Upper lobe of right lung (tissue), 1 donor: ENCODE results near the gene MTFMT. TPM values are rescaled to one million over a fixed set of nuclear protein-coding genes. Genes with fewer than 3 reads are reported as not detected.
A peak's percentile ranks its signal among the peaks of the same experiment; 100 is the strongest.

Experiments
- ATAC-seq: fragments of 200-7000 bp; cut with Tn5 transposase; one replicate; pipeline ENCODE4 v1.9.1; 2020; ENCODE audit warnings: mild to moderate bottlenecking, moderate library complexity
- DNase-seq: peaks from one replicate; pipeline ENCODE4 v3.0.0-alpha.2; 2020
- H3K27ac ChIP-seq: fragments of 200-600 bp; one replicate; pipeline ENCODE4 v1.8.0; 2022
- H3K27me3 ChIP-seq: fragments of 200-600 bp; one replicate; pipeline ENCODE4 v1.8.0; 2022; ENCODE audit warnings: mild to moderate bottlenecking
- H3K36me3 ChIP-seq: fragments of 200-600 bp; one replicate; pipeline ENCODE4 v1.8.0; 2022
- H3K4me1 ChIP-seq: fragments of 200-600 bp; one replicate; pipeline ENCODE4 v1.8.0; 2022
- H3K4me3 ChIP-seq: fragments of 200-600 bp; one replicate; pipeline ENCODE4 v1.8.0; 2022; ENCODE audit warnings: mild to moderate bottlenecking
- H3K9me3 ChIP-seq: fragments of 200-600 bp; one replicate; pipeline ENCODE4 v1.8.0; 2022
- intact Hi-C: fragments of 100-400 bp; cut with DNase I; formaldehyde crosslinking; loops from one replicate; pipeline ENCODE4 v1.11.0; 2022
- total RNA-seq: library from RNA; stranded (reverse); fragmentation: NEBNext Ultra II Directional; extraction: Animal tissue kit (Norgen Biotek cat#: 25700); gene quantifications from one replicate; pipeline ENCODE4 v1.2.1, GENCODE V29; 2021
- TF ChIP-seq, protein P1 (sequence below): fragments of 200-600 bp; IDR thresholded peaks from one replicate; pipeline ENCODE4 v1.8.0; 2022; ENCODE audit warnings: antibody characterized with exemption
- donor health status: DM: no; HTN: yes; CAD: no; lungs with severe emphysema.

MTFMT gene
- total RNA-seq, 1 donor from 2014 or later: 13.7 TPM

DNA sequence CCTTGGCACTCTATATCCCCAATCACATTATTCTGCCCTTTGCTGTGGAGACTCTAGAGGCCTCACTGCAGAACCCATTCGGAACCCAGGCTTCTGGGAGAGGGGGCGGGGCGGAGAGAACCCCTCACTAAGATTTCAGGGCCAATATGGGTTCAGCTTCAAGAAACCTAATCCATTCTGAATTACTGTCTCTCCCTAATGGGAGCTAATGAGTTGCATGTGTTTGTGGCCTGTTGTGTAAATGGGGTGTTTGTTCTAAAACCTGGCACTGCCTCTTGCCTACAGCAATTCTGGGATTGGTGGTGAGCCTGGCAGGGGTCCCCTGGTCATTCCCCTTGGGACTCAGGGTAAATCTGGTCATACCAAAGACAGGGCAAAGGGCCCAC is 39.0 kb upstream of the MTFMT start:
- H3K4me3 ChIP-seq: peak overlapping the region; percentile 49
- DNase-seq (no peak), ATAC-seq (no peak)
- no peaks in the 10 kb centered on the region for H3K36me3 ChIP-seq
- intact Hi-C loops: no loop called here
- TF ChIP-seq, protein P1, sequence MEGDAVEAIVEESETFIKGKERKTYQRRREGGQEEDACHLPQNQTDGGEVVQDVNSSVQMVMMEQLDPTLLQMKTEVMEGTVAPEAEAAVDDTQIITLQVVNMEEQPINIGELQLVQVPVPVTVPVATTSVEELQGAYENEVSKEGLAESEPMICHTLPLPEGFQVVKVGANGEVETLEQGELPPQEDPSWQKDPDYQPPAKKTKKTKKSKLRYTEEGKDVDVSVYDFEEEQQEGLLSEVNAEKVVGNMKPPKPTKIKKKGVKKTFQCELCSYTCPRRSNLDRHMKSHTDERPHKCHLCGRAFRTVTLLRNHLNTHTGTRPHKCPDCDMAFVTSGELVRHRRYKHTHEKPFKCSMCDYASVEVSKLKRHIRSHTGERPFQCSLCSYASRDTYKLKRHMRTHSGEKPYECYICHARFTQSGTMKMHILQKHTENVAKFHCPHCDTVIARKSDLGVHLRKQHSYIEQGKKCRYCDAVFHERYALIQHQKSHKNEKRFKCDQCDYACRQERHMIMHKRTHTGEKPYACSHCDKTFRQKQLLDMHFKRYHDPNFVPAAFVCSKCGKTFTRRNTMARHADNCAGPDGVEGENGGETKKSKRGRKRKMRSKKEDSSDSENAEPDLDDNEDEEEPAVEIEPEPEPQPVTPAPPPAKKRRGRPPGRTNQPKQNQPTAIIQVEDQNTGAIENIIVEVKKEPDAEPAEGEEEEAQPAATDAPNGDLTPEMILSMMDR: no peak
- no peaks in the 10 kb centered on the region for H3K9me3 ChIP-seq
- H3K27me3 ChIP-seq: peaks cover 19% of the 10 kb centered on the region
- peaks cover 17% of the 10 kb centered on the region for H3K4me1 ChIP-seq
- H3K27ac ChIP-seq: peak overlapping the region; percentile 83

- ATAC-seq: peak; percentile 49
Observed at GRCh38 chr15:65067645-65068402, 38.4 kb upstream of the MTFMT start, which contains the start of gene RASL12. TSS of gene RASL12 (minus strand) at chr15:65067991. CDS start at chr15:65067835, 156 bp downstream.

GRCh38 chr15:65067317-65067644 is 37.8 kb upstream of the MTFMT start:
- H3K27ac ChIP-seq: peak overlapping the region; percentile 83
- H3K4me1 ChIP-seq: peaks cover 17% of the 10 kb centered on the region
- H3K9me3 ChIP-seq: no peaks in the 10 kb centered on the region
- ATAC-seq (no peak), DNase-seq (no peak)
- TF ChIP-seq, protein P1: no peak
- H3K27me3 ChIP-seq: peaks cover 19% of the 10 kb centered on the region
- H3K4me3 ChIP-seq: peak overlapping the region; percentile 49
- H3K36me3 ChIP-seq: no peaks in the 10 kb centered on the region
- intact Hi-C loops: no loop called here

More at GRCh38 chr15:65067645-65068402, 38.4 kb upstream of the MTFMT start, which contains the start of gene RASL12:
- intact Hi-C loops: no loop called here
- Histone ChIP-seq H3K27ac (peak within 1 kb of the TSS; percentile 83), H3K36me3 (no peaks in the 10 kb centered on the region), H3K9me3 (no peaks in the 10 kb centered on the region), H3K4me3 (peak within 1 kb of the TSS; percentile 49), H3K4me1 (peaks cover 17% of the 10 kb centered on the region), H3K27me3 (peaks cover 19% of the 10 kb centered on the region)
- peak; percentile 61 for DNase-seq
- TF ChIP-seq, protein P1: no peak

GRCh38 chr15:65066635-65067316 is 37.3 kb upstream of the MTFMT start:
- ATAC-seq (peak; percentile 7), DNase-seq (no peak)
- TF ChIP-seq, protein P1: no peak
- Histone ChIP-seq H3K27ac (peak overlapping the region; percentile 83), H3K4me3 (peak overlapping the region; percentile 49), H3K4me1 (peaks cover 17% of the 10 kb centered on the region), H3K36me3 (no peaks in the 10 kb centered on the region), H3K27me3 (peaks cover 19% of the 10 kb centered on the region), H3K9me3 (no peaks in the 10 kb centered on the region)
- intact Hi-C loops: no loop called here

- ATAC-seq (no peak), DNase-seq (no peak)
- intact Hi-C loops: no loop called here
- Histone ChIP-seq H3K4me1 (peaks cover 12% of the 10 kb centered on the region), H3K4me3 (peak overlapping the region; percentile 49), H3K27me3 (peaks cover 19% of the 10 kb centered on the region), H3K36me3 (no peaks in the 10 kb centered on the region), H3K27ac (peak overlapping the region; percentile 69), H3K9me3 (no peaks in the 10 kb centered on the region)
- TF ChIP-seq, protein P1: no peak
Observed at GRCh38 chr15:65066001-65066634, 36.7 kb upstream of the MTFMT start.
